ENCODE results near the gene MED8.
A peak's percentile ranks its signal among the peaks of the same experiment; 100 is the strongest.

Gene MED8

DNA sequence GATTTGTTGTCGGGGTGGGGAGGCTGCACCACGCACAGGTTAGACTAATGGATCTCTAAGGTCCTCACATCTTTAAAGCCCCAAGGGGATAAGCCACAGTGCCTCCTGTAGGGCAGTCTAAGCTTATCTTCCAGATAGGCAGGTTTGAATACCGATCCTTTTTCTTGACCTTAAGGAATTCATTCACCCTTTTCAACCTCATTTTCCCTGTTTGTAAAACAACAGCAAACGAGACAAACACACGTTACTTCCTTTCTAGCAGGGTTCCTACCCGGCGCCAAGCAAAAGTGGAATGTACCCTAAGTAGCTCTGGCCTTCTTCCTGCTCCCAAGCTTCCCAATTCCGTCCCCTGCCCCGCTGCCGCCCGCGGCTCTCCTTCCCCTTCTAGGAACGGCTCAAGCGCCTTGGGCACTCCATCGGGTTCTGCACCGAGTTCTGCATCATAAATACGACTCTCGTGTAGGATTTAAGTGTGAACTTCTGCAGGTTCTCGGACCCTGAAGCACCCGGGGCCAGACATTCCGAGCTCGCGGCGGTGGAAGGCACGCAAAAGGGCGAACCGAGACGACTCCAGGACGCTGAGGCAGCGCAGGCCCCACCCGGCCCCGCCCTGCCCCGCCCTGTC is 31.4 kb downstream of the MED8 start:
- DNase-seq = peak; percentile 53

- no peak for DNase-seq
These were observed 32.3 kb downstream of the MED8 start for GRCh38 chr1:43357251-43357650.

GRCh38 chr1:43354936-43355335 is 34.7 kb downstream of the MED8 start:
- no peak for DNase-seq

- DNase-seq = no peak
These were observed 35.1 kb downstream of the MED8 start for GRCh38 chr1:43354471-43354870.

GRCh38 chr1:43352881-43353280 is 36.7 kb downstream of the MED8 start:
- no peak for DNase-seq

DNA sequence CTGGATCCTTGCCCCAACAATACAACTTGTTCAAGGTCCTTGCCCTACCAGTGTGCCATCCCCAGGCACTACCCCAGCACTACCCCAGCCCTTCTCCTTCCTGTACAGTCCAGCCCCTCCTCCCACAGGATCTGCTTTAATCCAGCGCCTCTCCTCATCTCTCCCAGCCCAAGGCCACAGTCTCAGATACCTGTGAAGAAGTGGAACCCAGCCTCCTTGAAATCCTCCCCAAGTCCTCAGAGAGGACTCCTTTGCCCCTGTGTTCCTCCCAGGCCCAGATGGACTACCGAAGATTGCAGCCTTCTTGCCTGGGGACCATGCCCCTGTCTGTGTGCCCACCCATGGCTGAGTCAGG is 37.3 kb downstream of the MED8 start:
- no peak for DNase-seq

DNA sequence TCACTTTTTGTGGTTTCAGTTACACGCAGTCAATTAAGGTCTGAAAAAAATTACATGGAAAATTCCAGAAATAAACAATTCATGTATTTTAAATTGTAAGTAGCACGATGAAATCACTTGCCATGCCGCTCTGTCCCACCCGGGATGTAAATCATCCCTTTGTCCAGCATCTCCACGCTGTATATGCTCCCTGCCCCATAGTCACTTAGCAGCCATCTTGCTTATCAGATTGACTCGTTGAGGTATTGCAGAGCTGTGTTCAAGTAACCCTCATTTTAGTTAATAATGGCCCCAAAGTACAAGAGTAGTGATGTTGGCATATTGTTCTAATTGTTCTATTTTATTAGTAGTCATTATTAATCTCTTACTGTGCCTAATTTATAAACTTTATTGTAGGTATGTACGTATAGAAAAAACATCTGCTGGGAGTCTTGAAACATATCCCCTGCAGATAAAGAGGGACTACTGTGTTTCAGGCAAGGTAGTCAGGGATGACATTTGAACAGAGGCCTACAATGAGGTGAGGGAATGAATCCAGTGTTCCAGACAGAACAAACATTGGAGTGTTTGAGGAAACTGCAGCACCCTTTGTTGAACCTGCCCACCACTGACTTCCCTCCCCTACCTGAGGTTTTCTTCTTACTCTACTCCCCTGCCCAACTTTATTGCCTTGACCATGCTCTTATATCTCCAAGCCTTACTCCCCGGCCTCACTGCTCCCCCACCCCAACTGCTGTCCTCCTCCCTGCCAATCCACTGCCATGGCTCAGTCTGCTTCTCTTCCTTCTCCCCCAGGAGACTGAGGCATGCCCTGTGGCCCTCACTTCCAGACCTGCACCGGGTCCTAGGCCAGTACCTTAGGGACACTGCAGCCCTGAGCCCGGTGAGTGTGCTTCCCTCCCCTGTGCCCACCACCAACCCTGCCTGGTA is 37.9 kb downstream of the MED8 start:
- no peak for DNase-seq

DNA sequence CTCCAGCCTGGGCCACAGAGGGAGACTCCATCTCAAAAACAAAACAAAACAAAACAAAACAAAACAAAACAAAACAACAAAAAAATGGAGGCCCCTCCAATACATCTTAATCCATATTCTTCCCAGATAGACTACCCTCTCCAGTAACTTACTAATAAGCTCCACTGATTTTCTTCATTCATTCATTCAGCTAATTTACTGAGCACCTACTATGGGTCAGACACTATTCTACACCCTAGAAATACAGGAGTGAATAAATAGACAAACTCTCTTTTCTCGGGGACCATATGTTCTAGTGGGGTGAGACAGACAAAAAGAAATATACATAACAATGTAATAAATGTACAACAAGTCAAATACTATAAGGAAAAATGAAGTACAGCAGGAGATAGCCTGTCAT is 38.6 kb downstream of the MED8 start:
- DNase-seq = no peak

DNA sequence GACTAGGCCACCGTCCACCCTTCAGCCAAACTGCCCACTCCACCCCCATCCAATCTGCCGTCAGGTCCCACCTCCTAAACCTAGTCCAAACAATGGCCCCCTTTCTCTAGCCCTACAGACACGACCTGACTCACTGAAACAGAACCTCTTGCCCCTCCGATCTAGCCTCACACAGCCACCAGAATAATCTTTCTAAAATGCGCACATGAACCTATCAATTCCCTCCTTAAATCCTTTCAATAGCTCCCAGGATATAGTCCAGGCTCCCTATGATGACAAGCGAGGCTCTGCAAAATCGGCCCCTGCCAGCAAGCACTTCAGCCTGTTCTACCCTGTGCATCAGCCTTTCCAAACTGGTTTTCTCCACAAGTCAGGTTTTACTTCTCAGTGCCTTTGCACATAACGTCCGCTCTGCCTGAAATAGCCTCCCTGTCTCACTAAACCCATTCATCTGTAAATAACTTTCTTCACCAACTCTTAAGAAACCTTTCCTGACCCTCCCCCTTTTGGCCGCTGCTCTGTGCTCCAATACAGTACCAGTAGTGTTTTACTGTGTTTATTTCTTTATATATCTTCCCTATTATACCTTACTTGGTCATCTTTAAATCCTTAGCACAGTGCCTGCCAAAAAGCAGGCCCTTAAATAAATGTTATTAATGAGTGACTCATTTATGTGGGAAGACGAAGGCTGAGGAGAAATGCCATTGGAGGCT is 39.9 kb downstream of the MED8 start:
- DNase-seq = no peak

DNA sequence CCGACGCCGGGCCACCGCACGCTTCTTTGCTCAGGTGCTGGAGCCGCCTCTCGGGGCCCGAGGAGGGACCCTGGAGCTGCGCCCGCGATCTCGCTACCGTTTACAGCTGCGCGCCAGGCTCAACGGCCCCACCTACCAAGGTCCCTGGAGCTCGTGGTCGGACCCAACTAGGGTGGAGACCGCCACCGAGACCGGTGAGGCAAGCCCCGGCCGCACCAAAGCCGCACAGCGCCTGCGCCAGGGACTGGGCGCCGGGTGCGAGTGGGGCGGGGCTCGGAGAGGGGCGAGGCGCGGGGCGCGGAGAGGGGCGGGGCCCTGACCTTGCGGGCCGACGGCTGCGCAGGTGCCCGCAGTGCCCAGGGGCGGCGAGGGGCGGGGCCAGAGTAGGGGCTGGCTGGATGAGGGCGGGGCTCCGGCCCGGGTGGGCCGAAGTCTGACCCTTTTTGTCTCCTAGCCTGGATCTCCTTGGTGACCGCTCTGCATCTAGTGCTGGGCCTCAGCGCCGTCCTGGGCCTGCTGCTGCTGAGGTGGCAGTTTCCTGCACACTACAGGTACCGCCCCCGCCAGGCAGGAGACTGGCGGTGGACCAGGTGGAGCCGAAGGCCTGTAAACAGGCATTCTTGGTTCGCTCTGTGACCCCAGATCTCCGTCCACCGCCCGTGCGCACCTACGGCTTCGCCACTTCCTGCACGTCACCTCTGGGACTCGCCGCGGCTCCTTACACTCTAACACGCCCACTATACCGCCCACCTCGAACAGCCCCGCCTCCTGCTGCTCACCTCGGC is 40.6 kb downstream of the MED8 start:
- peak; percentile 96 for DNase-seq

DNA sequence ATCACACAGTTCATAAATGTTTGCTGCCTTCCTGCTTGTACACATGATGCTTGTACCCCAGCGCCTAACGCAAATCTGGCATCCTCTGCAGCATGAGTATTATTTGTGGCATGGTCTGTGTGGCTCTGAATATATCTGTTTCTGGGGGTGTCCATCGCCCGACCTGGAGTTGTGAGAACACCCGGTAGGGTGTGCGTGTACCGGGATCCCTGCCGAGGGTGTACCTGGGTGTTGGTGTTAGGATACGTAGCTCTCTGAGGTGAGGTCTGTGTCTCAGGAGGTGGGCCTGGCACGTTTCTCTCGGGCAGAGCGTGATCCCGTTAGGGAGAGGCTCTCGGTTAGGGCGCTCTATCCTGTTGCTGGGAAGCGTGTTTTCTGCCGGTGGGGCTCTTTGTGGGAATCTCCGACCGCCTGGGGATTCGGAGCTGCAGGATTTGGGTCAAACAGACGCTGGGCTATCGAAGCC is 41.2 kb downstream of the MED8 start:
- DNase-seq = peak; percentile 87

DNA sequence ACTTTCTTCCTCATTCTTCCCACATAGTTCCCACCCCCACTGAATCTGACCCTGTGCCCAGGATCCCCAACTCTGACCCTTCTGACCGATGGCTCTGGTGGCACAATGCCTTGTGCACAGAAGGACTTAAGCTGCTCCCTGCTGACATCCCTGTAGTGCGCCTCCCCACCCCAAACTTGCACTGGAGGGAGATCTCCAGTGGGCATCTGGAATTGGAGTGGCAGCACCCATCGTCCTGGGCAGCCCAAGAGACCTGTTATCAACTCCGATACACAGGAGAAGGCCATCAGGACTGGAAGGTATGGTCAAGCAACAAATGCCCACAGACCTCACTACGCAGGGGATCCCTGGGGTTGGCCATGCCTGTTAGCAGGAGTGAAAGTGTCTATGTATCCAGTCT is 43.0 kb downstream of the MED8 start:
- DNase-seq = no peak

DNA sequence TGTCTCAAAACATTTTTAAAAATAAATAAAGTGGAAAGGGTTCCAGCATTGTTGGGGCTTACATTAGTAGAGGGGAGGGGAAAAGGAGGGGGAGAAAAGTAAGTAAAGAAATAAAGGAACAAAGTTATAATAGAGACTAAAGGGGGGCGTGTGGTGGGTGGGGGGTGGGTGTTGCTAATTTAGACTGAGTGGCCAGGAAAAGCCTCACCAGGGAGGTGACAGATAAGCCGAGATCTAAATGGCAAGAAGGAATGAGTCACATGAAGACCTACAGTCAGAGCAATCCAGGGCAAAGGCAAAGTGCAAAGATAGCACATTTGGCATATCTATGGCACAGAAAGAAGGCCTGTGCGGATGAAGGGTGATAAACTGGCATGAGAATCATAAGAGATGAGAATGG is 44.5 kb downstream of the MED8 start:
- no peak for DNase-seq

DNA sequence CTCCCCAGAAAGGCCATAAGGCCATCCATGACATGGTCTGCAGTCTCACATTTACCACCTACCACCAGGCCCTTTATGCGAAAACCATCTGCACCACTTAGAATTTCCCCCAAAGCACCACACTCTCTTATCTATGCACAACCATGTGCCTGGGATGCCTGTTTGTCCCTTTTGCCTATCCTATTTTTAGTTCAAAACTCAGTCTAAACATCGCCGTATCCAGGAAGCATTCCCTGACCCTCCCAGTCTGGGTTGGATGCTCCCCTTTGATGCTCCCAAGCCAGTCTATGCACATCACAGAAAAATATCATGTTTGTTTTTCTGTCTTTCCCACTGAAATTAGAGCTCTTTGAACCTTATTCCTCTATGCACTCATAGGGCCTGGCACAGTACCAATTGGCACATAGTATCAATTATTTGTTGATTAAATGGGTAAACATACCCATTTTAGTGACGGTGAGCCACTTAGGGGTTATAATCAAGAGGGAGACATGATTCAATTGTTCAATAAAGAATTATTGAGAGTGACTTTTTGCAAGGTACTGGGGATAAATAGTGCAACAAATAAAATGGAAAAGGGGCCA is 45.2 kb downstream of the MED8 start:
- no peak for DNase-seq

DNA sequence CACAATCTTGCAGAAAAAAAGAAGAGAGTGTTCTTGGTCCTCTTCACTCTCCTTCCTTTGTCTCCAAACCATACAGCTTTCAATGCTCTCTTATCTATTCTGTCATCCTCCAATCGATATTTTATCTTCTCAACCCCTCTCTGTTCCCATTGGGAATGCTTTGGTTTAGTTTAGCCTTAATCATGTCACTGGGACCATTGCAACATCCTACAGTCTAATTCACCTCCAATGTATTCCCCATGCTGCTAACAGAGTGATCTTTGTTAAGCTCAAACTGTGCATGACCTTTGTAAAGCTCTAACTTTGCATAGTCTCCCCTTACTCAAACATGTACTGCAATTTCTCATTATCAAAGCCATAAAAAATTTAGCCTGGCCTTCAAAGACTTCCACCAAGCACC is 49.0 kb downstream of the MED8 start:
- DNase-seq = no peak

GRCh38 chr1:43339584-43340232 is 49.9 kb downstream of the MED8 start:
- DNase-seq = no peak

DNA sequence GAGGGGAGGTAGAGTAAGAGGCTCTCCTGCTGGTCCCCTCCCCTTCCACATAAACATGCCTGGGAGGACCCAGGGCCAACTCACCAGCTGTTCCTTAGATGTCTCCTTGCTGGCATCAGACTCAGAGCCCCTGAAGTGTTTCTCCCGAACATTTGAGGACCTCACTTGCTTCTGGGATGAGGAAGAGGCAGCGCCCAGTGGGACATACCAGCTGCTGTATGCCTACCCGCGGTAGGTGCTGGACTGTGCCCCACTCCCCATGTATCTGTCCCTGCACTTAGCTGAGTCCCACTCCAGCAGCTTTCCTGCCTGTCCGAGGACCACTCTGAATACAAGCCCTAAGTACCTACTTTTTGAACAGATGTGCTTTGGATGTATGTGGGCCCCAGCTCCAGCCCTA is 51.6 kb downstream of the MED8 start:
- no peak for DNase-seq

GRCh38 chr1:43337588-43337987 is 52.0 kb downstream of the MED8 start, which contains the start of gene MPL:
TSS of gene MPL (plus strand) at chr1:43337818. CDS start at chr1:43337849, 31 bp downstream.
- no peak for DNase-seq

DNA sequence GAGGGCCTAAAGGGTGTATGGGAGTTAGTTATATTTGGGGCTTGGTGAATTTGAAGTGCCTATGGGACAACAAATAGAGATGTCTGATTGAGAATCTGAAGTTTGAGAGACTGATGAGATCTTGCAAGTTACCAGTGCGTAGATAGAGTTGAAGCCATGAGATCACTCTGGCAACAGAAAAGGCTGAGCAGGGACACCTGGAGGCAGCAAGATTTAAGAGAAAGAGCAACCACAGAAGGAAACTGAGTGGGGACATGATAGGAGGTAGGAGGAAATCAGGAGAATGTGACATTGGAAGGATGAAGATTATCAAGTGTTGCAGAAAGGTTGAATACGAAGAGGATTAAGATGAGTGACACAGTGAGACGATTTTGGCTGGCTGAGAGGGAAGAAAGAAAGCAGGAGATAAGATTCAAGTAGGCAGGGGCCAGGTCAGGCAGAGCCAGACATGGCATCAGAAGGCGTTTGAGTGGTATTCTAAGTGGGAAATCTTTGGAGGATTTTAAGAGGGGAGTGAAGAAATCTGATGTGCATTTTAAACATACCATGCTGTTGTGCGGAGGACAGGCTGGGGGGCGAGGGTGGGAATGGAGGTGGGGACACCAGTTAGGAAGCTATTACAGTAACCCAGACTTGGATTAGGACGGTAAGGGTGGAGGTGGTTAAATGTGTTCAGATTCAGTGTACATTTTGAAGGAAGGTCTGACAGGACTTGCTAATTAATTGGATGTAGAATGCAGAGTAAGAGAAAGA is 55.0 kb downstream of the MED8 start:
- DNase-seq = no peak

Data from NCI-H2029 (cell line).